Measurements from ENCODE around the gene SPTB.

The SPTB gene

GRCh38 chr14:64743061-64743460, 136.6 kb downstream of the SPTB start:
- no peak for DNase-seq (ENCODE audit: low spot score in 2 of 2)
- in situ Hi-C loops (cut with MboI; ENCODE audit: low sequenced_read_pairs) = no loop called here
- no peaks in the 10 kb centered on the region for H3K9me3 ChIP-seq
- peaks cover 53% of the 10 kb centered on the region for H3K36me3 ChIP-seq (replicated peaks)
- H3K27me3 ChIP-seq (ENCODE audit: low read depth) = no peaks in the 10 kb centered on the region
- H3K4me3 ChIP-seq = no peak overlapping the region
- no peaks in the 10 kb centered on the region for H3K4me1 ChIP-seq

- DNase-seq (ENCODE audit: low spot score in 2 of 2) = no peak
- Histone ChIP-seq H3K9me3 (no peaks in the 10 kb centered on the region), H3K4me1 (no peaks in the 10 kb centered on the region), H3K36me3 (replicated peaks) (peaks cover 56% of the 10 kb centered on the region), H3K4me3 (no peak overlapping the region), H3K27me3 (ENCODE audit: low read depth) (no peaks in the 10 kb centered on the region)
- in situ Hi-C loops (cut with MboI; ENCODE audit: low sequenced_read_pairs) = no loop called here
Observed at GRCh38 chr14:64741961-64742360, 137.7 kb downstream of the SPTB start.

GRCh38 chr14:64741200-64741599, 138.5 kb downstream of the SPTB start:
- no peak overlapping the region for H3K4me3 ChIP-seq
- in situ Hi-C loops (cut with MboI; ENCODE audit: low sequenced_read_pairs) = no loop called here
- H3K4me1 ChIP-seq = no peaks in the 10 kb centered on the region
- H3K9me3 ChIP-seq = no peaks in the 10 kb centered on the region
- H3K27me3 ChIP-seq (ENCODE audit: low read depth) = no peaks in the 10 kb centered on the region
- DNase-seq (ENCODE audit: low spot score in 2 of 2) = no peak
- peaks cover 59% of the 10 kb centered on the region for H3K36me3 ChIP-seq (replicated peaks)

- Histone ChIP-seq H3K4me1 (no peaks in the 10 kb centered on the region), H3K27me3 (ENCODE audit: low read depth) (no peaks in the 10 kb centered on the region), H3K36me3 (replicated peaks) (peaks cover 55% of the 10 kb centered on the region), H3K4me3 (no peak overlapping the region), H3K9me3 (no peaks in the 10 kb centered on the region)
- in situ Hi-C loops (cut with MboI; ENCODE audit: low sequenced_read_pairs) = no loop called here
- no peak for DNase-seq (ENCODE audit: low spot score in 2 of 2)
Observed at GRCh38 chr14:64738281-64738804, 141.4 kb downstream of the SPTB start.

GRCh38 chr14:64737391-64738280, 142.1 kb downstream of the SPTB start:
- no peak for DNase-seq (ENCODE audit: low spot score in 2 of 2)

GRCh38 chr14:64736271-64737169, 143.2 kb downstream of the SPTB start:
- Histone ChIP-seq H3K27me3 (ENCODE audit: low read depth) (no peaks in the 10 kb centered on the region), H3K4me1 (no peaks in the 10 kb centered on the region), H3K36me3 (replicated peaks) (peaks cover 51% of the 10 kb centered on the region), H3K9me3 (no peaks in the 10 kb centered on the region), H3K4me3 (no peak overlapping the region)
- in situ Hi-C loops (cut with MboI; ENCODE audit: low sequenced_read_pairs) = no loop called here
- no peak for DNase-seq (ENCODE audit: low spot score in 2 of 2)

More at GRCh38 chr14:64737391-64738280, 142.1 kb downstream of the SPTB start:
- in situ Hi-C loops (cut with MboI; ENCODE audit: low sequenced_read_pairs) = no loop called here
- Histone ChIP-seq H3K4me1 (no peaks in the 10 kb centered on the region), H3K36me3 (replicated peaks) (peaks cover 54% of the 10 kb centered on the region), H3K27me3 (ENCODE audit: low read depth) (no peaks in the 10 kb centered on the region), H3K9me3 (no peaks in the 10 kb centered on the region), H3K4me3 (no peak overlapping the region)

DNA sequence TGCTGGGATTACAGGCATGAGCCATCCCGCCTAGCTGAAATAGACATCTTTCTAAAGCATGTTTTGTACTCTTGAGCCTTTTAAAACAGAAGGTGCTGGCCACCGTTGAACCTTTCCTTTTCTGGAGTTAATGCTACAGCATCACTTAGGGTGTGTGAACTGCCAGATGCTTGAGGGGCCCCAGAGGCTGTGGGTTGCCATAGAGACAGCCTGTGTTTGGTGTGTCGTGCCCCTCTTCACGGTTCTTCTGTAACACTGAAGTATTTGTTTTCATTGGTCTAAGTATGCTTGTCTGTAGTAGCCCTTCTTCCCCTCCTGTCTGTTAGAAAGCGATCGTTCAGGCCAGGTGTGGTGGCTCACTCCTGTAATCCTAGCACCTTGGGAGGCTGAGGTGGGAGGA, 144.7 kb downstream of the SPTB start:
- Histone ChIP-seq H3K27me3 (ENCODE audit: low read depth) (no peaks in the 10 kb centered on the region), H3K4me3 (no peak overlapping the region), H3K4me1 (no peaks in the 10 kb centered on the region), H3K9me3 (no peaks in the 10 kb centered on the region), H3K36me3 (replicated peaks) (peaks cover 45% of the 10 kb centered on the region)
- DNase-seq (ENCODE audit: low spot score in 2 of 2) = no peak
- in situ Hi-C loops (cut with MboI; ENCODE audit: low sequenced_read_pairs) = no loop called here

DNA sequence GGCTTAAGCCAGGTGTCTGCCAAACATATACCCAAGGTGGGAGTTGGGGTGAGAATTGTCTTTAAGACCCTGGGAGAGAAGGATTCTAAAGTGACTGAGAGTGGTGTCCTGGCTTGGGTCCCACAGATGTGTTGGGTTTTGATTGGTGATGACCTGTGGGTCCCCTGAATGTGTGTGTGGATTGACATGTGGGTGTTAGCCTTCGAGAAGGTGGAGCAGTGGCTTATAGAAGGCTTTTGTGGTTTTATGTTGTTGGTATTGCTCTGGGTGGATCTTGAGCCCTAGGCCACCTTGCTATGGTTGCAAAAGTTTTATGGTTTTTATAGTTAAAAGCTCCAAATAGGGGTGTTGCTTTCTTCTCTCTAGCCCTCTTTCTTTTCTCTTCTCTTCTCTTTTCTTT, 145.8 kb downstream of the SPTB start:
- no peaks in the 10 kb centered on the region for H3K9me3 ChIP-seq

GRCh38 chr14:64733321-64733720, 146.4 kb downstream of the SPTB start:
- H3K9me3 ChIP-seq = no peaks in the 10 kb centered on the region
- no peaks in the 10 kb centered on the region for H3K4me1 ChIP-seq
- H3K4me3 ChIP-seq = no peak overlapping the region
- no peak for DNase-seq (ENCODE audit: low spot score in 2 of 2)
- H3K36me3 ChIP-seq (replicated peaks) = peaks cover 52% of the 10 kb centered on the region
- in situ Hi-C loops (cut with MboI; ENCODE audit: low sequenced_read_pairs) = no loop called here
- H3K27me3 ChIP-seq (ENCODE audit: low read depth) = no peaks in the 10 kb centered on the region

More for the DNA sequence above, 145.8 kb downstream of the SPTB start:
- Histone ChIP-seq H3K4me3 (no peak overlapping the region), H3K4me1 (no peaks in the 10 kb centered on the region), H3K27me3 (ENCODE audit: low read depth) (no peaks in the 10 kb centered on the region), H3K36me3 (replicated peaks) (peaks cover 47% of the 10 kb centered on the region)
- DNase-seq (ENCODE audit: low spot score in 2 of 2) = no peak
- in situ Hi-C loops (cut with MboI; ENCODE audit: low sequenced_read_pairs) = no loop called here

DNA sequence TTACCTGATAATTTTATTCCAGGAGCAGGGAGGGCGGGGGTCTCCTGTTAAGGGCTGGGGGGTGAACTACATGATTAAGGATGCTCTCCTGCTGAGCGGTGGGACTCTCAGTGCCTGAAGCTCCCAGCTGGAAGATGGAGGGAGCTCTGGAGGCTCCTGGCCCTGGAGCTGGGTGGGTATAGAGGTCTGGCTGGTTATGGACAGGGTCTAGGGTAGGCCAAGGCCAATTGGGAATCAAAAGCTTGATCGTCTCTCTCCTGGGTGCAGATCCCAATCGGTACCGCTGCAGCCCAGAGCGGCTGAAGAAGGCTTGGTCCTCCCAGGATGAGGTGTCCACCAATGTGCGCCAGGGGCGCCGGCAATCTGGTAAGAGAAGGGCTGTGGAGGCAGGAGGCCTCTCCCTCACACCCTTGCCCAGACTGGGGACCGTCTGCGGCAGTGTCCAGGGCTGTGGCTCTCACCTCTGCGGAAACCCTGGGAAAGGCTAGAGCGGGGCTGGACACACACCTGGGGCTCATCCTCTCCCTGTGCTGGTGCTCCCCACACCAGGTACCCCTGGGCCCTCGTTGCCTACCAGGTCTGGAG, 147.1 kb downstream of the SPTB start:
- in situ Hi-C loops (cut with MboI; ENCODE audit: low sequenced_read_pairs) = no loop called here
- peaks cover 59% of the 10 kb centered on the region for H3K36me3 ChIP-seq (replicated peaks)
- no peaks in the 10 kb centered on the region for H3K27me3 ChIP-seq (ENCODE audit: low read depth)
- H3K4me1 ChIP-seq = no peaks in the 10 kb centered on the region
- DNase-seq (ENCODE audit: low spot score in 2 of 2) = no peak
- H3K4me3 ChIP-seq = no peak overlapping the region
- H3K9me3 ChIP-seq = no peaks in the 10 kb centered on the region

DNA sequence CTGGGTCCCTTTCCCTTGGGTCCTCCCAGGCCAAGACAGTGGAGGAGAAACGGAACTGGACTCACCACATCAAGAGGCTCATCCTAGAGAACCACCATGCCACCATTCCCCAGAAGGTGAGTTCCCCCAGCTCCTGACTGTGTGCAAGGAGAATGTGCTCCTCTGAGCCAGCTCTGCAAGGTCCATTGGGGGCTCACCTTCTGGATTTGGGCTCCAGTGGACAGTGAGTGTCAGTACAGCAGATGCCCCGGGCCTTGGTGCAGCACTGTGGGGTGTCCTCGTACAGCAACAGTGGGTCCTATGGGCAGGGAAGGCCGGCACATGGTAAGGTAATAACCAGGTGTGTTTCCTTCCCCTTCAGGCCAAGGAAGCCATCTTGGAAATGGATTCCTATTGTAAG, 147.6 kb downstream of the SPTB start:
- in situ Hi-C loops (cut with MboI; ENCODE audit: low sequenced_read_pairs) = no loop called here
- no peak for DNase-seq (ENCODE audit: low spot score in 2 of 2)
- H3K36me3 ChIP-seq (replicated peaks) = peaks cover 57% of the 10 kb centered on the region
- H3K4me1 ChIP-seq = no peaks in the 10 kb centered on the region
- no peaks in the 10 kb centered on the region for H3K27me3 ChIP-seq (ENCODE audit: low read depth)
- H3K9me3 ChIP-seq = no peaks in the 10 kb centered on the region
- no peak overlapping the region for H3K4me3 ChIP-seq

GRCh38 chr14:64731141-64731581, 148.5 kb downstream of the SPTB start:
- DNase-seq (ENCODE audit: low spot score in 2 of 2) = no peak
- H3K27me3 ChIP-seq (ENCODE audit: low read depth) = no peaks in the 10 kb centered on the region
- peaks cover 54% of the 10 kb centered on the region for H3K36me3 ChIP-seq (replicated peaks)
- in situ Hi-C loops (cut with MboI; ENCODE audit: low sequenced_read_pairs) = no loop called here
- no peaks in the 10 kb centered on the region for H3K4me1 ChIP-seq
- no peaks in the 10 kb centered on the region for H3K9me3 ChIP-seq
- no peak overlapping the region for H3K4me3 ChIP-seq

DNA sequence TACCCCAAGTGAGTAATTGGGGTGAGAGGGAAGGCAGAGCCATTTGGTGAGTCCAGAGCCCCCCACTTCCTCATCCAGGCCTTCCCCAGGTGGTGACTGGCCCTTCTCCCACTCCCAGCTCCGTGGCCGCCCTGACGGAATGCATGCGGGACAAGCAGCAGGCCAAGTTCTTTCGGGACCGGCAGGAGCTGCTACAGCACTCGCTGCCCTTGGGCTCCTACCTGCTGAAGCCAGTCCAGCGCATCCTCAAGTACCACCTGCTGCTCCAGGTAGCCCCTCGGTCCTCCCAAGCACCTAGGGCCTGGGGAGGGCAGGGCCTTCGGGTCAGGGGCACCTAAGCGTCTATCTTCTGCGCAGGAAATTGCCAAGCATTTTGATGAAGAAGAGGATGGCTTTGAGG, 149.0 kb downstream of the SPTB start:
- H3K36me3 ChIP-seq (replicated peaks) = peaks cover 51% of the 10 kb centered on the region
- H3K4me1 ChIP-seq = no peaks in the 10 kb centered on the region; the same call in 1 of the 2 replicates
- no peak for DNase-seq (ENCODE audit: low spot score in 2 of 2)
- no peaks in the 10 kb centered on the region for H3K27me3 ChIP-seq (ENCODE audit: low read depth)
- no peak overlapping the region for H3K4me3 ChIP-seq
- no peaks in the 10 kb centered on the region for H3K9me3 ChIP-seq
- in situ Hi-C loops (cut with MboI; ENCODE audit: low sequenced_read_pairs) = no loop called here

Data from HAP-1 (cell line).